ENCODE data around the gene SLC17A4.

Gene SLC17A4

DNA sequence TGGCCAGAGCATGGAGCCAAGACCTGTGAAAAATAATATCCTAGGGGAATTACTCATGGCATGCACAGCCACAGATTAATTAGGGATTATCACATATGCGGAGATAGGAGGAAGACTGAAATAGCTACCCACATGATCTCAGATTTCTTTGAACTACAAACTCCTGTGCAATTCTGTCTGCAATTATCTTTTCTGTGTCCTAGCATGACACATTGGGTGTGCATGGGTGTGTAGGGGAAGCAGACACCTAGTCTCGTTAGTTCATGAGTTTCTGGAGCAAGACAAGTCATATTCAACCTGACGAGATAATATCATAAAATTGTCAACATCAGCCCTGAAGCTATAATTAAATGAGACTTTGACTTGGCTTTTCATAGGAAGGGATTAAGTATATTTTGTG lies 3.6 kb upstream of the SLC17A4 start:
- H3K4me3 ChIP-seq (ENCODE audit: low read depth, low read length), result no peak overlapping the region
- TF ChIP-seq, protein P1, sequence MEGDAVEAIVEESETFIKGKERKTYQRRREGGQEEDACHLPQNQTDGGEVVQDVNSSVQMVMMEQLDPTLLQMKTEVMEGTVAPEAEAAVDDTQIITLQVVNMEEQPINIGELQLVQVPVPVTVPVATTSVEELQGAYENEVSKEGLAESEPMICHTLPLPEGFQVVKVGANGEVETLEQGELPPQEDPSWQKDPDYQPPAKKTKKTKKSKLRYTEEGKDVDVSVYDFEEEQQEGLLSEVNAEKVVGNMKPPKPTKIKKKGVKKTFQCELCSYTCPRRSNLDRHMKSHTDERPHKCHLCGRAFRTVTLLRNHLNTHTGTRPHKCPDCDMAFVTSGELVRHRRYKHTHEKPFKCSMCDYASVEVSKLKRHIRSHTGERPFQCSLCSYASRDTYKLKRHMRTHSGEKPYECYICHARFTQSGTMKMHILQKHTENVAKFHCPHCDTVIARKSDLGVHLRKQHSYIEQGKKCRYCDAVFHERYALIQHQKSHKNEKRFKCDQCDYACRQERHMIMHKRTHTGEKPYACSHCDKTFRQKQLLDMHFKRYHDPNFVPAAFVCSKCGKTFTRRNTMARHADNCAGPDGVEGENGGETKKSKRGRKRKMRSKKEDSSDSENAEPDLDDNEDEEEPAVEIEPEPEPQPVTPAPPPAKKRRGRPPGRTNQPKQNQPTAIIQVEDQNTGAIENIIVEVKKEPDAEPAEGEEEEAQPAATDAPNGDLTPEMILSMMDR (IDR thresholded peaks at IDR 0.05; ENCODE audit: low read depth, low read length), result no peak

DNA sequence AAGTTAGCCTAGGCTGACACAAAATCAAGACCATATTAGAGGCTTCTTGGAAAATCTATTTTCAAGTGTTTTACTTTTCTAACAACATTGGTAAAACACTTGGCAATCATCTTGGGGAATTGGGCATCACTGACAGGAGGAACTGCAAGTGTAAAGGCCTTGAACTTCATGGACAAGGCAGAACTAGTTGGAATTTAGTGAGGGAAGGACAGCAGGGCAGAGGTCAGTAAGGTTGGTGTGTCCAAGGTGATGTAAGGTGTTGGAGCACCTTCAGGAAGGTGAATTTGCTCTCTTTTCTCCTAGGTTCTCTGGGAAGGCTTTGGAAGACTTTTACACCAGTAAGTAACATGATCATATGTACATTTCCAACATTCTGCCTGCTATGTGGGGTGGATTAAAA lies 1.5 kb upstream of the SLC17A4 start:
- no peak overlapping the region for H3K4me3 ChIP-seq (ENCODE audit: low read depth, low read length)
- TF ChIP-seq, protein P1 (IDR thresholded peaks at IDR 0.05; ENCODE audit: low read depth, low read length), result no peak

DNA sequence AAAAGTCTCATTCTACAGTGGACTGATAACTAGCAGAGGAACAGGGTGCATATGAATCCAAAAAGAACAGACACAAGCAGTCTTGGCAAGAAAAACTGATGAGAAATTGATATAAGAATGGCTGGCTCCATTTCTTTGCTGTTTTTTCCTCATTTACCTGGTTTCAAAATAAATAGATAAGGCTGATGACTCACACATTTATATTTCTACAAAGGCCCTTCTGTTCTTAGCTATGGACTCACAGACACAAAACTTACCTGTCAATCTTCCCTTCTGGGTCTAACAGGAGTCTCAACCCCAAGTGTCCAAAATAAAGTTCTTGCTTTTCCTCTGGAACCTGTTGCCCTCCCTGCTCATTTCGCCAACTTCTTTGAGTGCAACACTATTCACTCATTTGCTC lies 941 bp downstream of the SLC17A4 start:
- TF ChIP-seq, protein P1 (IDR thresholded peaks at IDR 0.05; ENCODE audit: low read depth, low read length), result no peak
- no peak overlapping the region for H3K4me3 ChIP-seq (ENCODE audit: low read depth, low read length)

DNA sequence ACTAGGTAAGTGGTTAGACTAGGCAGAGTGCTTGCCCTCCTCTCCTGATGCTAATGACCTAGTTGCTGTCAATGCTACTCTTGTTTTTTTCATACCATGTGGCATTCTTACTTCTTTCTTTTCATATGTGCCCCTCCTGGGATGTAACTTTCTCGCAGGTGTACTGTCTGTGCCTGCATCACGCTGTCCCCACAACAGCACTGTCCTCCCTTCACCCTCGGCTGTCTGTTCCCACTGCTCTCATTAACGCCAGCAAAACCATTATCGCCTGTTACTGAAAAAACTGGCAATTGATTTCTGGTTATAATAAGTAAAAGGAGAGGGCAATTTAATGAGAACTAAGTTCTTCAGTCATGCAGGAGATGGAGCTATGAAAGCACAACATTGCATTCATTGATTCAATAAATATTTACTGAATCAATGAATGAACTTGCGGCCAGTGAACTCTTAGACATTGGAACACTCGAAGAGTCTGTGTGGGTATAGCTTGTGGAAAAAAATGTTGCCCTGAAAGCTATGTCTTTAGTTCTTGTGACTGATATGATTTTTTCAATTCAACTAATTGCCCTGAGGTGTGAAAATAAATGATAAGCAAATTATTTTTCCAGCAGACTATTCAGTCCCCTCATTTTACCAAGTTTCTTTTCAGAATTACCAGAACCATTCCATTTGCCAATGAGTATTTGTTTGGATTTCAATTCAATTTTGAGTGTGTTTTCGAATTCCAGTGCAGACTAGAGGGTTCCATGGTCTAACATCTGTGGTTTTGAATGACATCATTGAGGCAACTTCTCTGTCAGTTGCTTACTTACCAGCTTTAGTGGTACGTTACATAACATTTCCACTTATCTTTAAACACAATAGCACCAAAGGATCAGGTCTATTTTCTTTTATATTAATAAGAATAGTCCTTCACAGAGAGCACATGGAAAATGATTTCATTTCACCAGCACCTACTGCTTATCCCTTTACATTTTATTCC lies 2.1 kb downstream of the SLC17A4 start:
- H3K4me3 ChIP-seq (ENCODE audit: low read depth, low read length), result no peak overlapping the region
- TF ChIP-seq, protein P1 (IDR thresholded peaks at IDR 0.05; ENCODE audit: low read depth, low read length), result no peak

DNA sequence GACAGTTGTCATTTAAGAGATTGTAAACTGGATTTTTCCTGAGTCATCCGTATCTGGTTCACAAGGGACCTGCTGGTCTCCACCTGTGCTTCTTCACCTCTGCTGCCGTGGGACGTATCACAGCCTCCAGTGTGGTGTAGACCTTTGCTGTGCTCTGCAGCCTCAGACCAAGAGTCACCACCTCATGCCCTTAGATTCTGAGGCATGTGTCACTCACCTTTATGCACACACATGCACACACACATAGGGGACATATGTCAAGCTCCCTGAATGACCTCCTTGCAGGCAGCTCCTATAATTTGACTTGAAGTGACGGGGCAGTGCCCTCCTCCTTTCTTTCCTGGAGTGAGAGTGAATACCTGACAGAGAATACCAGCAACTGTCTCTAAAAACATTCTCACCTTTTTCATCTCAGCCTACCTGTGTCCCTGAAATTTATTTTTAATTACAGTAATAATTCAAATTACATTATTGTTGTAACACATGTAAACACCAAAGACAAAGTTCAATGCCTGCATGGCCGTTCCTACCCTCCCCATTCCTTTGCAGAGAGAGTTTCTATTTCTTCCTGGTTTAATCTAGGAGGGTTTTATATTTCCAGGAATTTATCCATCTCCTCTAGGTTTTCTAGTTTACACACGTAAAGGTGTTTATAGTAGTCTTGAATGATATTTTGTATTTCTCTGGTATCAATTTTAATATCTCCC lies 3.5 kb downstream of the SLC17A4 start:
- TF ChIP-seq, protein P1 (IDR thresholded peaks at IDR 0.05; ENCODE audit: low read depth, low read length), result no peak

DNA sequence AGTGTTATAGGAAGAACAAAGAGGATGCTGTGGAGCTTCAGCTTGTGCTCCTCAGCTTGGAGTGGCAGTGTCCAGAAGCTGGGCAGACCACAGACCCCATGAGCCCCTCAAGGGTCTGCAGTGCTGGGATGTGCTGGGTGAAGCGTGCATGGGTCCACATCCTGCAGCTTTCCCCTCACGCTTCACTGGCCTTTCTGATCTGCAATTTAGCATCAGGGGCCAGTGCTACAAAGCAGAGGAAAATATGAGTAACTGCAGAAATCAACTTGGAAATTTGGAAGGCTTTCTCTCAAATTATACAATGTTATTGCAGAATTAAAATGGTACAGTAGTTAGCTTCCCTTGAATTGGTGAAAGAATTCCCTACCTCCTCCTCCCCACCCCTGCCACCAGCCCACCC lies 10.1 kb downstream of the SLC17A4 start:
- TF ChIP-seq, protein P1 (IDR thresholded peaks at IDR 0.05; ENCODE audit: low read depth, low read length), result no peak

More for the DNA sequence above, 3.5 kb downstream of the SLC17A4 start:
- H3K4me3 ChIP-seq (ENCODE audit: low read depth, low read length), result no peak overlapping the region

DNA sequence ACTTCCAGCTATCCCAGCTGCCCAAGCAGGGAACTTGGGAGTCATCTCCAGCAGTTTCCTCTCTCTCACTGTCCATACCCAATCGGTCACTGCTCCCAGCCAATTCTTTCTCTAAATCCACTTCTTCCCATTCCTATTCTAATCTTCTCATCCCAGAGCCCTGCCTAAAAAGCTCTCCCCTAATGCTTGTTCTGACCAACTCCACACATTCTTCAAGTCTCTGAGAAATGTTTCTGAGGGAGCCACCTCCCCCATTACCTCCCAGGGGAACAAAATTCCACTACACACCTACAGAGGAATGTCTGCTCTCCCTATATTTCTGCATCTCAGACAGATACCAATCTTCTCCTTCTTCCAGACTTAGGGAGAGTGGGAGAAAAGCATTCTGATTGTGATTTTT lies 14.0 kb downstream of the SLC17A4 start:
- no peak overlapping the region for H3K4me3 ChIP-seq (ENCODE audit: low read depth, low read length)
- TF ChIP-seq, protein P1 (IDR thresholded peaks at IDR 0.05; ENCODE audit: low read depth, low read length), result no peak

More for the DNA sequence above, 10.1 kb downstream of the SLC17A4 start:
- no peak overlapping the region for H3K4me3 ChIP-seq (ENCODE audit: low read depth, low read length)

All from WI38 (cell line).